Stimulated activated CD4-positive, alpha-beta T cell treated with anti-CD3 and anti-CD28 coated beads, Interleukin-15, amount 100 ng/mL, for 1 hour (primary cell): ENCODE data around the gene SCGB1D1.

Experiments
- DNase-seq, 2 donors: peaks; one replicate each; pipeline ENCODE4 v3.0.0-alpha.2; 2020; ENCODE audit warnings: low read depth in 1 of 2, low spot score in 1 of 2

SCGB1D1 gene

GRCh38 chr11:62190011-62190410 is at the start of gene SCGB1D1:
TSS of gene SCGB1D1 (plus strand) at chr11:62190216. CDS start at chr11:62190285, 69 bp downstream.
- DNase-seq, result no peak

DNA sequence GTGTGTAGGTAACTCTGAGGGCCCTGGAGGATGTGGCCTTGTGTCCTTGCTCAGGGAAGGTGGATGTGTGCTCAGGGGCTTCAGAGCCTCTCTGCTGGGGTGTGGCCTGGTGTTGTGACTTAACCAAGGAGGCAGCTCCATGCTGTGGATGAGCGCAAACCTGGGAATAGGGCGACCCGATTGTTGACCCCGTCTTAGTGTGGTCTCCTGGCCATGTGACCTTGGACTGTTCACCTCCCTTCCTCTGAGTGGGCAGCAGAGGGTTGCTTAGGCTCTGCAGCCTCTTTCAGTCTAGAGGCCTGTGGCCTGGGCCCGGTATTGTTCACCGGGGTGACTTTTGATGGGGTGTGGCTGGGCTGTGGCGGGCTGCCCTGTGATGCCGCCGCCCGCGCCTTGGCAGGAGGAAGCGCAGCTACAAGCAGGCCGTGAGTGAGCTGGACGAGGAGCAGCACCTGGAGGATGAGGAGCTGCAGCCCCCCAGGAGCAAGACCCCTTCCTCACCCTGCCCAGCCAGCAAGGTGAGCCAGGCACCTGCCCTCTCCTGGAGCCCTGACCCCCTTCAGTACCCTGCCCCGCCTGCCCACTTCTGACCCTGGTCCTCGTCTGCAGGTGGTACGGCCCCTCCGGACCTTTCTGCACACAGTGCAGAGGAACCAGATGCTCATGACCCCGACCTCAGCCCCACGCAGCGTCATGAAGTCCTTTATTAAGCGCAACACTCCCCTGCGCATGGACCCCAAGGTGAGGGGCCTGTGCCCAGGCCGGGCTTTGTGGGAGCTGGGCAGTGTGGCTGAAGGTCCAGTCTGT is 49.5 kb upstream of the SCGB1D1 start:
- no peak for DNase-seq

DNA sequence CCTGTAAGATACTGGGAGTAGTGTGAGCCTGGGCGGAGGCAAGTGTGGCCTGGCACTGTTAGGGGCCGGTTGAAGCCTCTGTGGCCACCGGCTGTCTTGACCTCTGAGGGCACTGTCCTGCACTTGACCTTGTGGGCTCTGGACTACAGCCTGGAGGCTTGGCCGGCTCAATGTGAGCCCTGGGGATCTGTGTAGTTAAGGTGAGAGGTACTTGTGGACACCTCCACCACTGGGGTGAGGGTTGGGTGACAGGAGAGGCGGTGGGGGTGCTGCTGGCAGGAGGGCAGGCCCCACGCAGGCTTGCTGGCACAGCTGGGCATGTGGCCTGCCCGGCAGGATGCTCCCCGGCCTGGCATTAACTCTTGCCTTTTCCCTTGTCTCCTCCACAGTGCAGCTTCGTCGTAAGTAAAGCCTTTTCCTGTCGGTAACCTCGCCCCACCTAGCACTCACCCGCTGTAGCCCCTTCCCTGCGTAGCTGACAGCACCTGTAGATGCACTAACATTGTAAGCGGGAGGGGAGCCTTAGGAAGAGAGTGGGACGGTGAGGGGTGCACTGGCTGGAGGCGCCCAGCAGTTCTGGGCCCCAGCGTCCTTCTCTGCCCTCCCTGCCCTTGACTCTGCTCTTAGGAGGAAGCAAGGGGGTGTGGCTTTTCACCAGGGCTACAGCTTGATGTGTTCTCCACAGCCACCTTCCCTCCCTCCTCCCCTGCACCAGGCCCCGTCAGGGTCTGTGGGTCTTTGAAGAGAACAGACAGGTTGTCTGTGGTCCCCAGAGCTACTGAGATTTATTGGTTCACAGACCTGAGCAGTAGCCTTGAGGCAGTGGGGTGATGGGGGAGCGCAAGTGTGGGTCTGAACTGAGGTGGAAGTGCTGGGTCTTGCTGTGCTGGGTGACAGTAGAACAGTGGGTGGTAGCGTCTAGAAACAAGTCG is 48.6 kb upstream of the SCGB1D1 start:
- no peak for DNase-seq

DNA sequence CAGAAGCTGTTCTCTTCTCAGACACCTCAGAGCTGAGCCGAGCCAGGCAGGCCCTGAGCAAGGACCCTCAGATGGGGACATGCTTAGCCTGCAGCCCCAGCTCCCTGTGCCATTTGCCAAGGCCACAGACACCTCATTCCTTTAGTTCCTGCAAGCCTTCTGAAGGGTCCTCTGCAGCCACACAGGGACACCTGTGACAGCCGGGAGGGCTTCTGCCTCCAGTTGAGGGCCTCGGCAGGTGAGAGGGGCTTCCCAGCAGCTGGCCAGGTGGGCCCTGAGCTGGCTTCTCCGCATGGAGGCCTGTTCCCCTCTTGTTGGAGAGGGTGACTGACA is 48.0 kb upstream of the SCGB1D1 start:
- no peak for DNase-seq

- DNase-seq, result no peak
Measured at GRCh38 chr11:62142921-62143320, 47.1 kb upstream of the SCGB1D1 start.

DNA sequence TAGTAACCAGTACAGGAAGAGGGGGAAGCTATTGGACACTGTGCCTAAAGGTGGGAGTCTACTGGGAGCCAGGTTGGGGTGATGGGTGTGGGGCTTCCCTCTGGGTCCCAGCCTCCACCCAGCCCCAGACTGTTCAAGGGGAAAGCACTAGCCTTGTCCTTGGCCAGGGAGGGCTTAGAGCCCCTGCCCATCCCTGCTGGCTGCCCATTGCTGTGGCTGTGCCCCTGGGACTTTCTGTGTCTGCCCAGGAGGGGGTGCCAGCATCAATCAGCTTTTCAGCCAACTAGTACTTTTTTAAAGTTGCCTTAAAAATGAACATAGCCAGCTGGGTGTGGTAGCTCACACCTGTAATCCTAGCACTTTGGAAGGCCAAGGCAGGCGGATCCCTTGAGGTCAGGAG is 46.3 kb upstream of the SCGB1D1 start:
- DNase-seq, result no peak

GRCh38 chr11:62144641-62145255 is 45.3 kb upstream of the SCGB1D1 start:
- no peak for DNase-seq

DNA sequence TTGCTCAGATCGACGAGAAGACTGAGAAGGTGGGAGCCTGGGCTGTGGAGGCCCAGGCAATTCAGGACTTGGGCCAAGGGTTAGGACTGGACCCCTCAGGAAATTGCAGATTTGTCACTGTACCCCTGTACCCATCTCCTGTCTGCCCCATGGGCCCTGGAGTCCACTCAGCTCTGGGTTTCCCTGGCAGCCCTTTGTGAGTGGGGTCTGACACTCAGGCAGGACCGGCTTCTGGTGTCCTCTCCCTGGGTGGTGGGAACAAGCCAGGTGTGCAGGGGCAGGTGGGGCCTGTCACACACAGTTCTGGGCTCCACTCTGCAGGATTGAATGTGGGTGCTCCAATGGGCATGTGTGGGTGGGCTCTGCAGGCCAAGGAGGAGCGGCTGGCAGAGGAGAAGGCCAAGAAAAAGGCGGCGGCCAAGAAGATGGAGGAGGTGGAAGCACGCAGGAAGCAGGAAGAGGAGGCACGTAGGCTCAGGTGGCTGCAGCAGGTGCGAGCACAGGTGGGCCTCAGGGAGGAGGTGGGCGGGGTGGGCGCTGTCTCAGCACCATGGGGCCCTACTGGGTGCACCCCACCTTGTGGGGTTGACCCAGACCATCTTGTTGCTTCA is 44.6 kb upstream of the SCGB1D1 start:
- no peak for DNase-seq

DNA sequence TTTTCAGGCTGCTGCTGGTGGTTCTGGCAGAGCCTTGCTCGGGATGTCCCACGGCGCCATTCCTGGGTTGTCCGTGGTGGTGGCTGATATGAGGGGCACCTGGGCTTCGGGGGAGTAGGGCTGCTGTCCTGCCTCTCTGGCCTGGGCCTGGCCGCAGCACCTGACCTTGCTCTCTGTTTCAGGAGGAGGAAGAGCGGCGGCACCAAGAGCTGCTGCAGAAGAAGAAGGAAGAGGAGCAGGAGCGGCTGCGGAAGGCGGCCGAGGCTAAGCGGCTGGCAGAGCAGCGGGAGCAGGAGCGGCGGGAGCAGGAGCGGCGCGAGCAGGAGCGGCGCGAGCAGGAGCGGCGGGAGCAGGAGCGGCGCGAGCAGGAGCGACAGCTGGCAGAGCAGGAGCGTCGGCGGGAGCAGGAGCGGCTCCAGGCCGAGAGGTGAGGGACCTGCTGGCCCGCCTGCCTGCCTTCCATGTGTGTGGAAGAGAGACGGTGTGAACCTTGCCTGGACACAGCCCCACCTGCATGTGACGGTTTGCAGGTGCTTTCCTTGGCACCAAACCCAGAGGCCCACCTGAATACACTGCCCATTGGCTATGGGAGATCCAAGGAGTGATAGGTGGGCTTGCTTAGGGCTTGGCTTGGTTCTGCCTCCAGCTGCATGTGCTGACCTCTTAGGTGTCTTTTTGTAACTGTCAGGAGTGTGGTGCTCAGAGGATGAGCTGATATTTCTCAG is 43.4 kb upstream of the SCGB1D1 start:
- no peak for DNase-seq

GRCh38 chr11:62147545-62147944 is 42.5 kb upstream of the SCGB1D1 start:
- no peak for DNase-seq

- no peak for DNase-seq
Measured at GRCh38 chr11:62148271-62148980, 41.6 kb upstream of the SCGB1D1 start.

DNA sequence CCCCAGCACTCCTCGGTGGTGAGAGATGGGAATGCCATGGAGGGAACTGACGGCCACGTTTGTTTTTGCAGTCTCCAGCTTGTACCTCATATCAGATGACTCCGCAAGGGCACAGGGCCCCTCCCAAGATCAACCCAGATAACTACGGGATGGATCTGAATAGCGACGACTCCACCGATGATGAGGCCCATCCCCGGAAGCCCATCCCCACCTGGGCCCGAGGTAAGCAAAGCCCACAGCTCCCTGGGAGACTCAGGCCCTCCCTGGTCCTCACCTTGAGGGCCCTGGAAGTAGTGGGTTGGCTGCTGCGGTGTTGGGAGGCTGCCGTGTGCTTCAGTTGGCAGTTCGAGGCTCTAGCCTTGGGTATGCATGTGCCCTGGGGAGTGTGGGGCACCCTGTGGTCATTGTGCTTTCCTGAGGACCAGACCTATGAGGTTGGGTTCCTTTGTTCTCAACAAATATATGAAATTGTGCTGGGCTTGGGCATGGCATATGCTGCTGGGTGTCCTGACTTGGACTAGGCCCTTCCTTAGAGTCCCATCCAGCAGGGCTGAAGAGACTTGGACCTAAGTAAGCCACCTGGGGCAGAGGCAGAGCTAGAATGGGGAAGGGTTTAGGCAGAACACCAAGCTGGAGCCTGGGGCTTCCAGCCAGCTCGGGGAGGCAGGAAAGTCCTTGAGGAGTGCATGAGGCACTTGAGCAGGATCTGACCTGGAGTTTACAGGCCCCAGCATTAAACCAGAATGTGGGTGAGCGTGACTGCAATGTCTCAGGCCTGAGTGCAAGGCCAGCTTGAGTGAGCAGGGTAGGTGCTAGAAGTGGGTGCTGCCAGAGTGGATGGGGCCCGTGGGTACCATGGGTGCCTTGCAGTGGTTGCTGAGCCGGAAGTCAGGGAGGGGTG is 39.8 kb upstream of the SCGB1D1 start:
- no peak for DNase-seq

GRCh38 chr11:62150887-62151736 is 38.9 kb upstream of the SCGB1D1 start:
- DNase-seq, result no peak

DNA sequence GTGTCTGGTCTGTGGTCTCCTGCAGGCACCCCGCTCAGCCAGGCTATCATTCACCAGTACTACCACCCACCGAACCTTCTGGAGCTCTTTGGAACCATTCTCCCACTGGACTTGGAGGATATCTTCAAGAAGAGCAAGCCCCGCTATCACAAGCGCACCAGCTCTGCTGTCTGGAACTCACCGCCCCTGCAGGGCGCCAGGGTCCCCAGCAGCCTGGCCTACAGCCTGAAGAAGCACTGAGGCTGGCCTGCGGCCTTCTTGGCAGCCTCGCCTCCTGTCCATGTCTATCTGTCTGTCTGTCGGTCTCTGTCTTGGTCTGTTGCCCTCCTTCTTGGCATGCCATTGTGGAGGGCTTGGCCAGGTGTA is 38.3 kb upstream of the SCGB1D1 start:
- DNase-seq, result no peak

DNA sequence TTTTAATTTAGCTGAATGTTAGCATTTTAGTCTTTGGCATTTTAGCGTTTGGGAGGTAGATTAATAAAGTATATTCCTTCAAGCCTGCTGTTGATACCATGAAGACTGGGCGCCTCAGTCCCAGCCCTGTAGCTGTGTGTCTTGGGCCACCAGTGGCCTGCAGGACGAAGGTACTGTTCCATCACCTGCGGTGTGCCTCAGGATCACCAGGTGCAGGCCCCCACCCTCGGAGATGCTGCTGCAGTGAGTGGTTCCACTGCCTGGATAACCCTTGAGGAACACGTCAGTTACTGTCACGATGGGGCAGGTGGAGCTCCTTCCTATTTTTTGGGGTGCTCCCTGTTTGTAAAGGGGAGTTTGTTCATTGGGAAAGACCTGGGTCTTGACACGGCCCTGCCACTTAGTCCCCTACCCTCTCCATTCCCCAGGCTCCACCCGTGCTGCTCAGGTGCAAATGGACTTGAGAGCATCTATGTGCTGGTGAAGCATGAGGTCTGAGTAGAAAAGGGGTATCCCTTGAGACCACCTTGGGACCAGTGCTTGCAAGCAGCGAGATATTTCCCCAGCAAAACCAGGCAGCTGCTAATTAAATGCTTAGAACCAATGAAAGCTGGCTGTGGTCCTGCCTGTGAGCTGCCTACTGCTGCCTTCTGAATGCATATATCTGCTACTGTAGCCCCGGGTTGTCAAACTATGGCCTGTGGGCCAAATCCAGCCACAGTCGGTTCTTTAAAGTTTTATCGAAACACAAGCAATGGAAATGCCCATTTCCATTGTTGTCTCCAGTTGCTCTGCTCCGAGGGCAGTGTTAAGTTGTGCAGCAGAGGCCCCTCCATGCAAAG is 37.5 kb upstream of the SCGB1D1 start:
- no peak for DNase-seq

- DNase-seq, result no peak
Measured at GRCh38 chr11:62153087-62153395, 37.0 kb upstream of the SCGB1D1 start.

GRCh38 chr11:62153617-62154016 is 36.4 kb upstream of the SCGB1D1 start:
- DNase-seq, result no peak

GRCh38 chr11:62157603-62158002 is 32.4 kb upstream of the SCGB1D1 start:
- DNase-seq, result no peak
